GM12892 (cell line): ENCODE measurements around the gene ACBD5.

Source experiments
- POLR2A ChIP-seq: IDR thresholded peaks from 2 replicates; pipeline ENCODE4 v1.6.1; 2011; ENCODE audit warnings: low read depth, low read length, control low read depth
- POLR2AphosphoS5 ChIP-seq: IDR thresholded peaks from 2 replicates; pipeline ENCODE4 v1.6.1; 2011; ENCODE audit warnings: low read depth, low read length, control low read depth

DNA sequence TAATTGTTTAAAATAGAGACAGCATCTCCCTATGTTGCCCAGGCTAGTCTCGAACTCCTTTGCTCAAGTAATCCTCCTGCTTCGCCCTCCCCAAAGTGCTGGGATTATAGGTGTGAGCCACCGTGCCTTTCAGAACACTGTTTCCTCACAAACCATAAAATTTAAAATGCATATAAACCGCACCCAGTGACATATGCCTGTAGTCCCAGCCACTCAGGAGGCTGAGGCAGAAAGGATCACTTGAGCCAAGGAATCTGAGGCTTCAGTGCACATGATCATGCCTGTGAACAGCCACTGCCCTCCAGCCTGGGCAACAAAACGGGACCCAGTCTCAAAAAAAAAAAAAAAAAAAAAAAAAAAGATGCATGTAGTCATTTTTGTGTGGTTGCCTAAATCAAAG lies 36.8 kb downstream of the ACBD5 start:
- no peak for TF ChIP-seq POLR2A
- no peak for TF ChIP-seq POLR2AphosphoS5
